Dendritic cell treated with granulocyte-macrophage colony-stimulating factor and Interleukin-4, amounts not matched to agents 40 ng/mL and 50 ng/mL, for 4 days (primary cell): ENCODE measurements around the gene CNTNAP2.
"Not testable (repeated sequence)": the region's sequence is repeated elsewhere in the genome, so short reads cannot be mapped to it uniquely, and the experiment has no call there.

ENCODE experiments used
- H3K27ac Mint-ChIP-seq: one replicate; pipeline ENCODE4 v1.8.0; 2022; ENCODE audit warnings: mild to moderate bottlenecking, mixed read lengths
- H3K27me3 Mint-ChIP-seq: one replicate; pipeline ENCODE4 v1.8.0; 2022; ENCODE audit warnings: mild to moderate bottlenecking, mixed read lengths
- H3K36me3 Mint-ChIP-seq: one replicate; pipeline ENCODE4 v1.8.0; 2022; ENCODE audit warnings: low read depth, mixed read lengths
- H3K4me1 Mint-ChIP-seq: one replicate; pipeline ENCODE4 v1.8.0; 2022; ENCODE audit warnings: low read depth, mixed read lengths
- H3K4me3 Mint-ChIP-seq: one replicate; pipeline ENCODE4 v1.8.0; 2022; ENCODE audit warnings: mild to moderate bottlenecking, moderate library complexity, mixed read lengths
- H3K9me3 Mint-ChIP-seq: one replicate; pipeline ENCODE4 v1.8.0; 2022; ENCODE audit warnings: mixed read lengths
- intact Hi-C: fragments of 100-400 bp; cut with micrococcal nuclease; formaldehyde crosslinking; loops from one replicate; pipeline ENCODE4 v1.15.0; 2022

Gene CNTNAP2

DNA sequence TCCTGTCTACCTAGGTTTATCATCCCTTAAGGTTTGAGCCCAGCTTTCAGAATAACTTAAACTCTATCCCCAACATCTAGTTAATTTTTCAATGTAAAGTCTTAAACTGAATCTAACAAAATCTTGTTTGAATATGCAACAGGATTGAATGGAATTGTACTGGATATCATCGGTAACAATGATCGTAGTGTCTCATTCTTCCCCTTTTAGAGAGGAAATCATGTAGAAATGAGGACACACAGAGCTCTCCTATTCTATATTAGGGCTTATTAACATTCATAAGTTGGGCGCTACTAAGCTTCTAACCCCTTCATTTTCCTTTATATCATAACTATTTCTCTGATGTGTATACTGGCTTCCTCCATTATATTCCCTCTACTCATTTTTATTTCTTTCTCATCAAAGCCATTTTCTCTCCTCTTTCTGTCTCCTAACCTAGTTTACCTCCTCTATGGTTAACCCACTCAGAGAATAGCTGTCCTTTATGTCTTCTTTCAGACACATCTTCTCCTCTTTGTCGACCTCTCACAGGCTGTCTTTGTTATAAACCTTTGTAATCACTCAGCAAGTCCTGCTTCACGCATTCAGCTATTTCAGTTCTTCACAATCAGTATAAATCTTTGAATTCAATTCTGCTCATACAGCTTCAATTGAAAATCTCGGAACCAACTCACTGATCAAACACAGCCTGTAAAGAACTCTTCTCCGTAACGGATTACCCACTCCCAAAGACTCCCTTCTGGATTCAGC is 1455.0 kb downstream of the CNTNAP2 start:
- Mint-ChIP-seq H3K4me3 (no peak overlapping the region), H3K27me3 (no peaks in the 10 kb centered on the region), H3K4me1 (no peaks in the 10 kb centered on the region), H3K9me3 (peaks cover 20% of the 10 kb centered on the region), H3K27ac (no peak overlapping the region), H3K36me3 (no peaks in the 10 kb centered on the region)
- intact Hi-C loops = no loop called here

DNA sequence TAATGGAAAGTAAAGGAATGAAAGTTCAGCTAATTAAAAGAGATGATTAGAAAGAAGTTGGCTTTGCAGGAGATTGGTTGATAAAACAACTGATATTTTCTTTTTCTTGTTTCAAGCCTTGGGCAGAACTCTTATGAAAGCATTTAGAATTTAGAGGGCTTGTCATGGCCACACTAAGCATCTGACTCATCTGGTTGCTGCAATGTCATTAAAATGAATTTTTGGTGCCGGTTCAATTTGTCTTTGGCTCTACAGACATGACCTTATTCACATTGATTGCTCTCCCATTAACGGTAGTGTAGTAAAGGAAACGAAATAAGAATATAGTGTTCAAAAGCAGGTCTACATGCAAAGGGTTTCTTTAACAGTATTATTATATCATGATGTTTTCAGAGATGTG is 1461.6 kb downstream of the CNTNAP2 start:
- no peaks in the 10 kb centered on the region for H3K36me3 Mint-ChIP-seq
- H3K4me1 Mint-ChIP-seq = no peaks in the 10 kb centered on the region
- H3K27ac Mint-ChIP-seq = no peak overlapping the region
- no peaks in the 10 kb centered on the region for H3K27me3 Mint-ChIP-seq
- intact Hi-C loops = no loop called here
- H3K9me3 Mint-ChIP-seq = no peaks in the 10 kb centered on the region
- H3K4me3 Mint-ChIP-seq = no peak overlapping the region

GRCh38 chr7:147579148-147579547 is 1462.5 kb downstream of the CNTNAP2 start:
- H3K27me3 Mint-ChIP-seq = no peaks in the 10 kb centered on the region
- intact Hi-C loops = no loop called here
- no peak overlapping the region for H3K4me3 Mint-ChIP-seq
- H3K9me3 Mint-ChIP-seq = no peaks in the 10 kb centered on the region
- no peak overlapping the region for H3K27ac Mint-ChIP-seq
- H3K36me3 Mint-ChIP-seq = no peaks in the 10 kb centered on the region
- no peaks in the 10 kb centered on the region for H3K4me1 Mint-ChIP-seq

GRCh38 chr7:147584771-147585193 is 1468.2 kb downstream of the CNTNAP2 start:
- no peaks in the 10 kb centered on the region for H3K36me3 Mint-ChIP-seq
- no peaks in the 10 kb centered on the region for H3K4me1 Mint-ChIP-seq

DNA sequence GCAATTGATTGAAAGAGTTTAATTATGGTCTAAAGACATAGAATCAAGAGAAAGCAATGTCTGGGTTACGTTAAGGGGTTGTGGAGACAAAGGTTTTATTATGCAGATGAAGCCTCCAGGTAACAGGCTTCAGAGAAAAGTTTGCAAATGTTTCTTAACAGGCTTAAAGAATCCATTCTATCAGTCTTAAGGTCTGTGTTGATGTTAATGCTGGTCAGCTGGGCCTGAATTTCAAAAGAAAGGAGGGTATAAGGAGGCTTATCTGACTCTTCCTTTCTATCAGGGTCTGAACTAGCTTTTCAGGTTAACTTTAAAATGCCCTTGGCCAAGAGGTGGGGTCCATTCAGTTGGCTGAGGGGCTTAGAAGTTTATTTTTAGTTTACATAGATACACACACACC is 1469.5 kb downstream of the CNTNAP2 start:
- peaks cover 17% of the 10 kb centered on the region for H3K9me3 Mint-ChIP-seq
- intact Hi-C loops = no loop called here
- H3K27ac Mint-ChIP-seq = no peak overlapping the region
- no peak overlapping the region for H3K4me3 Mint-ChIP-seq
- no peaks in the 10 kb centered on the region for H3K36me3 Mint-ChIP-seq
- H3K4me1 Mint-ChIP-seq = no peaks in the 10 kb centered on the region
- H3K27me3 Mint-ChIP-seq = no peaks in the 10 kb centered on the region

More at GRCh38 chr7:147584771-147585193, 1468.2 kb downstream of the CNTNAP2 start:
- no peak overlapping the region for H3K27ac Mint-ChIP-seq
- H3K4me3 Mint-ChIP-seq = no peak overlapping the region
- no peaks in the 10 kb centered on the region for H3K27me3 Mint-ChIP-seq
- intact Hi-C loops = no loop called here
- peaks cover 9% of the 10 kb centered on the region for H3K9me3 Mint-ChIP-seq

DNA sequence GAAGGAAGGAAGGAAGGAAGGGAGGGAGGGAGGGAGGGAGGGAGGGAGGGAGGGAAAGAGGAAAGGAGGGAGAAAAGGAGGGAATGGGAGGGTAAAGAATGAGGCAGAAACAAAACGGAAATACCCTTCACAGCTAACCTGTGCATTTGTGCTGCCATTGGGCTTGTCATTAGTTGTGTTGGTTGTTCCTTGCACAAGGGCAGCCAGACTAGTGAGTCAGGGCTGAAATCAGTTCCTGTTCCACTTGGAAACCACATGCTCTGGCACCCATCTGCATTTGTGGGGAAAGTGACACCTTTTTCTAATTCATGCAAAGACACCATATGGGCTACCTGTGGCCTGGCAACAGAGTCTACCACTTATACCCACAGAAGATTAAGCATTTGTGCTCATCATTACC is 1469.9 kb downstream of the CNTNAP2 start:
- Mint-ChIP-seq H3K9me3 (peaks cover 21% of the 10 kb centered on the region), H3K27ac (no peak overlapping the region), H3K4me3 (no peak overlapping the region), H3K4me1 (no peaks in the 10 kb centered on the region), H3K36me3 (no peaks in the 10 kb centered on the region), H3K27me3 (no peaks in the 10 kb centered on the region)
- intact Hi-C loops = no loop called here

GRCh38 chr7:147593271-147594057 is 1476.9 kb downstream of the CNTNAP2 start:
- Mint-ChIP-seq H3K4me1 (no peaks in the 10 kb centered on the region), H3K36me3 (no peaks in the 10 kb centered on the region), H3K27me3 (no peaks in the 10 kb centered on the region), H3K4me3 (no peak overlapping the region), H3K27ac (no peak overlapping the region), H3K9me3 (peaks cover 46% of the 10 kb centered on the region)
- intact Hi-C loops = no loop called here

DNA sequence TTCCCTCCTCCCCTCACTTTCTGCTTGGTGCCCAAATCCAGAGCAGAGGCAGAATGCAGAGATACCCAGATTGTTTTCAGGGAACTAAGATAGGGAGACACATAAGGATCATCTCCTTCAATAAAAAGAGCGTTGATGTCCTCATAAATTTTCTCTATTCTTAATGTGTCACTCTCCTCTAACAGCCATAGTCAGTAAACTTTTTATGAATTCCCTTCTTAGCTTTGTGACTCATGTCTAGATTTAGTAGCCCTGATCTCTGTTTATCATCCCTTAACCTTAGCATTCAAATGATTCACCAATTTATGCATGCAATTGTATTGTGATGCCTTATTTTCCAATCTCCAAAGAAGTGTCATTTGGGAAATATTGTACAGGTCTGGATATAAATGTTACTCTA is 1478.4 kb downstream of the CNTNAP2 start:
- intact Hi-C loops = no loop called here
- no peak overlapping the region for H3K27ac Mint-ChIP-seq
- no peaks in the 10 kb centered on the region for H3K27me3 Mint-ChIP-seq

DNA sequence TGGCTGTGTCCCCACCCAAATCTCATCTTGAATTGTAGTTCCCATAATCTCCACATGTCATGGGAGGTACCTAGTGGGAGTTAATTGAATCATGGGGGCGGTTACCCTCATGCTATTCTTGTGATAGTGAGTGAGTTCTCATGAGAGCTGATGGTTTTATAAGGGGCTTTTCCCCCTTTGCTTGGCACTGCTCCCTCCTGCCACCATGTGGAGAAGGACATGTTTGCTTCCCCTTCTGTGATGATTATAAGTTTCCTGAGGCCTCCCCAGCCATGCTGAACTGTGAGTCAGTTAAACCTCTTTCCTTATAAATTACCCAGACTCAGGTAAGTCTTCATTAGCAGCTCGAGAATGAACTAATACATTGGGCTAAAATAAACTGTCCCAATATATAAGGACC is 1482.1 kb downstream of the CNTNAP2 start:
- H3K4me1 Mint-ChIP-seq = not testable (repeated sequence)
- peaks cover 56% of the 10 kb centered on the region for H3K9me3 Mint-ChIP-seq

More for the DNA sequence above, 1478.4 kb downstream of the CNTNAP2 start:
- Mint-ChIP-seq H3K9me3 (peaks cover 61% of the 10 kb centered on the region), H3K4me3 (no peak overlapping the region), H3K4me1 (no peaks in the 10 kb centered on the region), H3K36me3 (no peaks in the 10 kb centered on the region)

DNA sequence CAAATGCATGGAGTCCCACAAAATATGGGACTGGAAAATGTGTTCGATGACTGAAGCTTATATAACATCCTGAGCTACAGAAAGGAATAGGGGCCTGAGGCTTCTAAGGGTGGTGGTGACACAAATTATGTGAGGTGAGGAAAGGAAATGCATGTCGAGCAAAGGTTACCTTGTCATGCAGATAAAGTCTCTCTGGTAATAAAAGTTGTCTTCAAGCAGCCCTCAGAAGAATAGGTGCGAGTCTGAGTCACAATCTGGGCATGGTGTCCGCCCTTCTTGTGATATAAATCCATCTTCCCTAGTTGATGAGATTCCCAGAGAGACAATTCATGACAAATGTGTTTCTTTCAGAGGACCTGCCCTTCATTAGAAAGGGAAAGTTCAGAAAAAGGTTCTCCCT is 1488.7 kb downstream of the CNTNAP2 start:
- intact Hi-C loops = no loop called here
- Mint-ChIP-seq H3K9me3 (peaks cover 15% of the 10 kb centered on the region), H3K4me3 (no peak overlapping the region), H3K27me3 (no peaks in the 10 kb centered on the region), H3K27ac (no peak overlapping the region), H3K36me3 (no peaks in the 10 kb centered on the region), H3K4me1 (no peaks in the 10 kb centered on the region)

More for the DNA sequence above, 1482.1 kb downstream of the CNTNAP2 start:
- intact Hi-C loops, H3K36me3 Mint-ChIP-seq, H3K4me3 Mint-ChIP-seq, H3K27me3 Mint-ChIP-seq, H3K27ac Mint-ChIP-seq: not testable (repeated sequence)

DNA sequence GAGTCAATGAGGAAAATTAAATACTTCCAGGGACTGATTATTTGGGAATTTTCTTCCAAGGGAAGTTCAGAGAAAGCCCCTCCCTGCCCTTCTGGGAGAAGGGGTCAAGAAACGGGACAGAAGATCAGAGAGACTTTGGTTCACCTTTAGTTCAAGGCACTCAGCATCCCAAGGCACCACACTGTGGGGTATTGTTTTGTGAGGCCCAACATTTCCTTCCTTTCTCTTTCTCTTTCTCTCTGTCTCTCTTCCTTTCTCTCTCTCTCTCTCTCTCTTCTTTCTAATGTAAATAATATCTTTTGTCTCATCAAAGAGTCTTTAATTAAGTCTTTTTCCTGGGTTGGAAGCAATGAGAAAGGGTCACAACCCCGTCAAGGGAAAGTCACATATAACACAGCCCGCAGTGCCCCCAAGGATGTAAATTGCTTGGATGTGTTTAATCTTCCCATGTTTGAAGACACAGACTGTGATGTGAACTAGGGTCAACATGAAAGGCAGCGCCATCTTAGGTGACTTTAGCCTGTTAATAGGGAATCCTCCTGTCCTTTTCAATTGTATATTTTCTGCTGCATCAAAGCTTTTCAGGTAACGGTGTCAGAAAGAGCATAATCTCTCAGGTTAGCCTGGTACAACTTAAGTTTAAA is 1490.7 kb downstream of the CNTNAP2 start:
- Mint-ChIP-seq H3K4me1 (no peaks in the 10 kb centered on the region), H3K36me3 (no peaks in the 10 kb centered on the region), H3K4me3 (no peak overlapping the region), H3K27ac (no peak overlapping the region), H3K27me3 (no peaks in the 10 kb centered on the region), H3K9me3 (peaks cover 8% of the 10 kb centered on the region)
- intact Hi-C loops = no loop called here

- Mint-ChIP-seq H3K4me1 (no peaks in the 10 kb centered on the region), H3K27ac (no peak overlapping the region)
- intact Hi-C loops = no loop called here
Measured at GRCh38 chr7:147611431-147611830, 1494.8 kb downstream of the CNTNAP2 start.

GRCh38 chr7:147635288-147635687 is 1518.7 kb downstream of the CNTNAP2 start:
- Mint-ChIP-seq H3K36me3 (no peaks in the 10 kb centered on the region), H3K9me3 (peaks cover 63% of the 10 kb centered on the region), H3K27me3 (no peaks in the 10 kb centered on the region), H3K4me1 (no peaks in the 10 kb centered on the region), H3K27ac (no peak overlapping the region), H3K4me3 (no peak overlapping the region)
- intact Hi-C loops = no loop called here

More at GRCh38 chr7:147611431-147611830, 1494.8 kb downstream of the CNTNAP2 start:
- Mint-ChIP-seq H3K27me3 (no peaks in the 10 kb centered on the region), H3K36me3 (no peaks in the 10 kb centered on the region), H3K9me3 (peaks cover 20% of the 10 kb centered on the region), H3K4me3 (no peak overlapping the region)

- H3K4me3 Mint-ChIP-seq = no peak overlapping the region
- peaks cover 68% of the 10 kb centered on the region for H3K9me3 Mint-ChIP-seq
- no peaks in the 10 kb centered on the region for H3K27me3 Mint-ChIP-seq
- no peak overlapping the region for H3K27ac Mint-ChIP-seq
- H3K4me1 Mint-ChIP-seq = no peaks in the 10 kb centered on the region
- intact Hi-C loops = no loop called here
- H3K36me3 Mint-ChIP-seq = no peaks in the 10 kb centered on the region
Measured at GRCh38 chr7:147636553-147636952, 1520.0 kb downstream of the CNTNAP2 start.
